HG02943 (cell line): ENCODE data around the gene TRABD.

Experiments used
- ATAC-seq: cut with Tn5 transposase; IDR thresholded peaks from one replicate; pipeline ENCODE4 v1.9.1; 2021; ENCODE audit warnings: mild to moderate bottlenecking, low read depth, moderate library complexity; ENCODE audit not compliant: unreplicated experiment

Gene TRABD

GRCh38 chr22:50232481-50233151, 46.9 kb downstream of the TRABD start:
- no peak for ATAC-seq

DNA sequence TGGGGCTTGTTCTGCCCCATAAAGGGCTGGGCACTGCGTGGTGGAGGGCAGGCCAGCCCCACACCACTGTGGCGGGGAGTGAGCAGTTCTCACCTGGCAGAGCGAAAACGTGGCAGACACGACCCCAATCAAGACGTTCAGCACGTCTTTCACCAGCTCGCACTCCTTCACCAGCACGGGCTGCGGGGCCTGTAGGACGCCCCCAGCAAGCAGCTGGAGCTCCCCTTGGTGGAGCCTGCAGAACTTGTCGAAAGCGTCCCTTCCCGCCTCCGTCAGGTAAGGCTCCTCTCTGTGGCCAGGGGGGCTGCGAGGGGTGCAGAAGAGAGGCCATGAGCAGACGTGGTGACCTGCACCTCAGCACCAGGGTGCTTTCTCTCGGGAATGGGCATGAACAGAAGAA, 47.5 kb downstream of the TRABD start:
- no peak for ATAC-seq

GRCh38 chr22:50236731-50237409, 51.2 kb downstream of the TRABD start:
- ATAC-seq: no peak

- ATAC-seq: no peak
Measured at GRCh38 chr22:50238755-50239154, 53.0 kb downstream of the TRABD start.

DNA sequence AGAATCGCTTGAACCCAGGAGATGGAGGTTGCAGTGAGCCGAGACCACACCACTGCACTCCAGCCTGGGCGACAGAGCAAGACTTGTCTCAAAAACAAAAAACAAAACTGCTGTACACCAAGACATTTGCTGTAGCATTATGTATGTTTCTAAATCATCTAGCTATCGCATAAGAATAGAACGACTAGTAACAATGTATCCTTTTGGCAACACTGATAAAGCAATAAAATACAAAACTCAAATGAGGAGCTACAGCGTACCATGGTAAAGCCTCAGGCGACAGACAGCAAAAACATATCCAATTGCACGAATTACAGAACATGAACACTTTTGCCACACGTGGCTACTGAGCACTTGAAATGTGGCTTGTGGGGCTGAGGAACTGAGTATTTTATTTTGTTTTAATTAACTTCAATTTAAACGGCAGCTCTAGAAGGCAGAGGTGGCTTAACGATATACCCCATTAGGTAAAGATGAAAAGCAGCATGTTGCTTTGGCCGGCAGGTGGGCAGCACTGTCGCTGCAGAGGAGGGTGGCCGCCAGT, 56.8 kb downstream of the TRABD start:
- ATAC-seq: no peak

DNA sequence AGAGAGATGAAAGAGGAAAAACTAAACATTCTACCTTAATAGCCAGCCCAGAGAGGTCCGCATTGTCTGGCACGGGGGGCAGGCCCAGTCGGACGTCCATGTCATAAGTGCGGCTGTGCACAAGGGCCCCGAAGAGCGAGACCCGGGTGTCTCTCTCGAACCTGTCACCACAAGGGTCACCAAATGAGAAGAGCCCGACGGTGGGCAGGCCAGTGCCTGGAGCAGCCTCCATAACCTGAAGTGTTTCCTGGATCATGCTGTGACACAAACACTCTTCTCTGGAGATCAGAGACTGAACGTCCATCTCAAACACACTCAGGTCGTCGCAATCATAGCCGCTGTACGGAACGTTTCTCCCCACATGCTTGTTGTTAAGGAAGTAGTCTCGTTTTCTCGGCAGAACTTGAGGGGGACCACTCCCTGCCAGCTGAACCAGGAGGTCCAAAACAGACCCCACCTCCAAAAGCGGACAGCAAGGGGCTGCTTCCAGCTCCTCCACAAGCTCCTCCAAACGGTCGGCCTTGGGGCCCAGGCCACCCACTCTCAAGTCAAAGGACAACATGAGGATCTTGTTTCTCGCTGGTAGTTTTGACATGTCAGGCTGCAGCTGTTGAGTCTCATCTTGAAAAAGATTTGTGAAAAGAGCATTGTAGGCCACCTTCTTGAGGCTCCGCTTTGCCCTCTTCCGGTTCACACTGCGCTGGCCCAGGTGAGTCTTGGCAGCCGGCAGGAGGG, 58.1 kb downstream of the TRABD start:
- ATAC-seq: no peak

DNA sequence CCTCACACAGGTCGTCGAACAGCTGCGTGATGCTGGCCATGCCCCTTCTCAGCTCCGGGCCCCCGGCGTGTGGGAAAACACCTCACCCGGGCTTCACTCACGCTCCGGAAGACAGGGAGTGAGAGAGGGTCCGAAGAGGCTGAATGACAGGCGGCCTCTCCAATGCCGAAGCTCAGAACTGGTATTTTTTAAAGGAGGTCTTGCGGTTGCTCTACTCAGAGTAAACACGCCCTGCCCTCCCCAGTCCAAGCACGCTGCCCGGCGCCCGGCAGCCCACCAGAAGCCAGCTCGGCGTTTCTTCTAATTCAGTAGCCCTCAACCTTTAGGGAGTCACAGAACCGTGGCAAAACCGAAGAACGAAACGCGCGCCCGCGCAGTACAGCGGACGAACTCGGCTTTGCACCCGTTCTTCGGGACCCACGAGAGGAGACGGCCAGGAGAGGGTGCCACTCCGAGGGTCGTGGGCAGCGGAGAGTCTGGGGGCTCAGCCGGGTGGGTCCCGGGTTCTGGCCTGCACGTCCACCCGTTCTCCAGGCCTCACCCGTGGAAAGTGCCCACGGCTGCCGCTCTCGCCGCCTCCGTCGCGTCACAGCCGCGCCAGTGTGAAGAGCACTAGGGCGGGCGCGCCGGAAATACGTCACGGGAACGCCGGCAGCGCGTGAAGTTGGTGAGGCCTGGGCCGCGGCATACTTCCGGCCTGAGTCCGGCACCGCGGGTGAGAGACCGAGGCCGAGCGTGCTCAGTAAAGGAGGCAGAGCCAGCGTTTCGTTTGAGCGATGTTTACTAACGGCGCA, 58.9 kb downstream of the TRABD start, which contains the start of gene TUBGCP6:
TUBGCP6 (minus strand) TSS at position 604 of the 794 bp plus-strand sequence; CDS start at position 40, 564 bp downstream.
- peak; percentile 68 for ATAC-seq

DNA sequence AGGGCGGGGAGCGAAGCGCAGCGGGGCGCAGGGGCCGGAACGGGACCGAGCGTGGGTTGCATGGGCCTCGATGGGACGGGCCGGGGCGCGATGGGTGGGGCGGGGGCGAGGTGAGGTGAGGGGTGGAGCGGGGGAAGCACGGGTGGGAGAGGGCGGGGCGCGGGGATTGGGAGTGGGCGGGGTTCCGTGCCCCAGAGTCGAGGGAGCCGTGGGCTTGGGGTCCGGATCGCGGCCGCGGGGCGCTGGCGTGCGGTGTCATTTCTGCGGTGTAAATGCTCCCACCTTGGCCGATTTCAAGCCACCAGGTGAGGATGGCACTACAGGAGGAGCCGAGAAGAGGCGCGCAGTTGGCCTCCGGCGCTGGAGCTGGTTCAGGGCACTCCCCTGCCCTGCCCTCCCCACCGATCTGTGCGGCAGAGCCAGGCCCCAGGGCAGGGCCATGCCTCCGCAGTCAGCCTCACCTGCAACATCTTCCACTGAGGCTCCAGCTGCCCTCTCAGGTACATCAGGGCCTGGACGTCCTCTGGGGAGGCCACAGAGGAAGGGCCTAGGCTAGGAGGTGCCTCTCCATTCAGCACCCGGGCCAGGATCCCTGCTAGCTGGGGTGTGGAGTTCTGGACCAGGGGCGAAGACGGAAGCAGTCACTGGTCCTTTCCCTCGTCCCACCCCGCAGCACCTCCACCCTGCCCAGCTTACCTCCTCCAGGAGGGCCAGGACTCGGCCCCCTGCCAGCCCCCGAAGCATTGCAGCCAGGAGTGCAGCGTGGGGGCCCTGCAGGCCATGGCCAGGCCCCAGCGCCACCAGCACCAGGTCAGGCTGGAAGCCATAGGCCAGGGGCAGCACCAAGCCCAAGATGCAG, 59.7 kb downstream of the TRABD start:
- no peak for ATAC-seq

GRCh38 chr22:50246242-50247175, 60.8 kb downstream of the TRABD start:
- ATAC-seq: no peak

DNA sequence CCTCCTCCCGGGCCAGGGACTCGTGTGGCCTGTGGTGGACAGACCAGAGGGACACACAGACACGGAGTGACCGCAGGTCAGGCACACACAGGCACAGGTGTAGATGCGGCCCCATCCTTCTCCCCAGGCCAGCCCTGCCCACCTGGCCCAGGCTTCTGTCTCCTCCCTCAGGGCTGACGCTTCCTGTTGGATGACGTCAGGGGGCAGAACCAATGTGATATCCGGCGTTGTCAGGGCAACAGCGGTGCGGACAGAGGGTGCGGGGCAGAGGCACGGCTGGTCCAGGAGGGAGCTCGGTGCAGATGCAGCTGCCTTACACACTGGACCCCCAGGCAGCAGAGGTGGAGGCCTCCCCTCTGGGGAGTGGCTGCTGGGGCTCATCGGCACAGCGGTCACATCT, 62.0 kb downstream of the TRABD start:
- no peak for ATAC-seq

GRCh38 chr22:50248196-50249081, 62.7 kb downstream of the TRABD start:
- no peak for ATAC-seq
